K562 (cell line): Measurements from ENCODE around the gene ZCRB1. TPM values are rescaled to one million over a fixed set of nuclear protein-coding genes. Genes with fewer than 3 reads are reported as not detected.

ENCODE experiments used
- ATAC-seq: fragments of 200-7000 bp; cut with Tn5 transposase; 3 replicates; pipeline ENCODE4 v1.9.1; 2020; ENCODE audit warnings: moderate library complexity
- Bru-seq: library from RNA; stranded (reverse); fragments of 400-500 nt; gene quantifications from one replicate; lab custom pipeline; 2021; lab: Mats Ljungman, UMichigan
- BruChase-seq, 2 experiments: library from RNA; stranded (reverse); fragments of 400-500 nt; gene quantifications; one replicate each; lab custom pipeline; 2021; lab: Mats Ljungman, UMichigan
- BruUV-seq: library from RNA; stranded (reverse); fragments of 400-500 nt; replicated peaks from 2 replicates; lab custom pipeline; 2021; lab: Mats Ljungman, UMichigan
- CTCF ChIA-PET: fragments of 300-600 bp; formaldehyde crosslinking; extraction: SDS; loops from one replicate; lab custom pipeline; 2021; ENCODE audit warnings: low intra/inter-chr PET ratio; lab: Yijun Ruan, JAX
- POLR2A ChIA-PET: fragments of 300-600, 350-650 bp; sonication (Branson Sonifier 250); formaldehyde crosslinking; extraction: SDS; loops from one replicate; lab custom pipeline; 2021; ENCODE audit warnings: antibody characterized with exemption, inconsistent platforms; lab: Yijun Ruan, JAX
- DNase-seq, 4 experiments: peaks; one replicate each; pipeline versions ENCODE4 v3.0.0 to v3.0.0-alpha.2; 2011 to 2018; ENCODE audit warnings: low spot score in 3 of 4, mixed read lengths in 3 of 4; ENCODE audit errors: extremely low read depth in 1 of 4
- FAIRE-seq: peaks from 2 replicates; lab custom pipeline; 2011; peaks lifted over from hg19 to GRCh38; lab: Jason Lieb, UNC
- H2AFZ ChIP-seq: 2 replicates; pipeline ENCODE4 v1.6.0; 2011; ENCODE audit warnings: low read depth, low read length, control low read depth, inconsistent platforms
- H3K27ac ChIP-seq: fragments of 200-600 bp; 3 replicates; pipeline ENCODE4 v1.8.0; 2011; ENCODE audit warnings: low read depth, mild to moderate bottlenecking, control low read depth, inconsistent platforms, low read length, moderate library complexity, mixed read lengths; ENCODE audit errors: extremely low read depth
- H3K27me3 ChIP-seq, 2 experiments: fragments of 300-600 bp in 1 of 2; 2 replicates in 1 of 2; 3 replicates in 1 of 2; pipeline versions ENCODE4 v1.6.0 to v1.8.0; 2011; ENCODE audit warnings: inconsistent platforms in 2 of 2, low read length in 2 of 2, mild to moderate bottlenecking in 1 of 2, mixed read lengths in 1 of 2, moderate library complexity in 1 of 2; ENCODE audit not compliant: control insufficient read depth in 2 of 2, insufficient read depth in 2 of 2
- H3K36me3 ChIP-seq: fragments of 300-600 bp; 3 replicates; pipeline ENCODE4 v1.8.0; 2011; ENCODE audit warnings: mild to moderate bottlenecking, low read length, inconsistent platforms; ENCODE audit not compliant: control insufficient read depth, insufficient read depth
- H3K4me1 ChIP-seq, 2 experiments: fragments of 200-600 bp in 1 of 2; replicated peaks in 1 of 2; 2 replicates in 1 of 2; 3 replicates in 1 of 2; pipeline versions ENCODE4 v1.5.1 to v1.8.0; 2011; ENCODE audit warnings: inconsistent platforms in 2 of 2, low read length in 2 of 2, mild to moderate bottlenecking in 1 of 2, mixed read lengths in 1 of 2, moderate library complexity in 1 of 2; ENCODE audit not compliant: control insufficient read depth in 2 of 2, insufficient read depth in 2 of 2
- H3K4me2 ChIP-seq: 2 replicates; pipeline ENCODE4 v1.6.1; 2011; ENCODE audit warnings: low read length, control low read depth, inconsistent platforms, mixed read lengths; ENCODE audit not compliant: insufficient read depth
- H3K4me3 ChIP-seq: fragments of 200-600 bp; sonication (generic), shearing (Covaris generic); 2 replicates; pipeline ENCODE4 v1.5.1; 2016; ENCODE audit warnings: control low read depth, inconsistent platforms
- H3K79me2 ChIP-seq: fragments of 200-600 bp; 3 replicates; pipeline ENCODE4 v1.8.0; 2011; ENCODE audit warnings: low read length, inconsistent platforms; ENCODE audit not compliant: control insufficient read depth, insufficient read depth
- H3K9ac ChIP-seq, 2 experiments: 2 replicates each; pipeline versions ENCODE4 v1.6.0 to v1.6.1; 2011; ENCODE audit warnings: low read depth in 2 of 2, low read length in 2 of 2, control low read depth in 1 of 2, inconsistent platforms in 1 of 2, mild to moderate bottlenecking in 1 of 2, mixed read lengths in 1 of 2; ENCODE audit not compliant: insufficient read depth in 1 of 2
- H3K9me1 ChIP-seq: one replicate; pipeline ENCODE4 v1.6.0; 2011; ENCODE audit warnings: inconsistent platforms, mild to moderate bottlenecking, low read length, moderate library complexity; ENCODE audit not compliant: control insufficient read depth, insufficient read depth
- H3K9me3 ChIP-seq: replicated peaks from 2 replicates; pipeline ENCODE4 v1.5.1; 2011; ENCODE audit warnings: low read depth, low read length, inconsistent platforms; ENCODE audit not compliant: control insufficient read depth, insufficient read depth
- H4K20me1 ChIP-seq: replicated peaks from 2 replicates; pipeline ENCODE4 v1.6.1; 2011; ENCODE audit warnings: low read length, inconsistent platforms, mixed read lengths; ENCODE audit not compliant: control insufficient read depth, insufficient read depth
- ATF7 ChIP-seq: fragments of 450-650 bp; IDR thresholded peaks from 2 replicates; pipeline ENCODE4 v1.7.1; 2014; ENCODE audit warnings: mild to moderate bottlenecking, moderate library complexity
- C11orf30 ChIP-seq: fragments of 450-650 bp; IDR thresholded peaks from 2 replicates; pipeline ENCODE4 v1.6.1; 2016; ENCODE audit warnings: low read depth, mild to moderate bottlenecking
- HCFC1 ChIP-seq: IDR thresholded peaks from 2 replicates; pipeline ENCODE4 v1.6.1; 2012; ENCODE audit warnings: low read depth, low read length, improper control_type of control experiment
- NRF1 ChIP-seq, 2 experiments: fragments of 450-650 bp; IDR thresholded peaks in 1 of 2; conservative IDR thresholded peaks in 1 of 2; 2 replicates each; pipeline ENCODE4 v1.6.1; 2014; ENCODE audit warnings: mild to moderate bottlenecking in 2 of 2
- RBM25 ChIP-seq: fragments of 200-400 bp; formaldehyde crosslinking; IDR thresholded peaks from 2 replicates; pipeline ENCODE4 v1.6.1; 2018; ENCODE audit warnings: low read length, low read depth, moderate library complexity; ENCODE audit not compliant: severe bottlenecking
- SOX6 ChIP-seq: fragments of 450-650 bp; IDR thresholded peaks from 2 replicates; pipeline ENCODE4 v1.6.1; 2014; ENCODE audit warnings: mild to moderate bottlenecking
- TBP ChIP-seq: optimal IDR thresholded peaks from 2 replicates; pipeline ENCODE3; 2011; ENCODE audit warnings: low read depth, low read length, improper control_type of control experiment
- ZFP36 ChIP-seq: fragments of 150-350 bp; IDR thresholded peaks from 2 replicates; pipeline ENCODE4 v1.6.1; 2018; ENCODE audit warnings: low read length, low read depth; ENCODE audit not compliant: partially characterized antibody
- WGBS: fragments of 100-300 bp; shearing (Covaris generic); methylation state at CpG from one replicate; pipeline ENCODE4 v1.1.6; 2016; ENCODE audit warnings: low coverage, mixed read lengths; ENCODE audit not compliant: insufficient coverage; ENCODE audit errors: missing lambda C conversion rate; 5-methylcytosine and 5-hydroxymethylcytosine counted together
- in situ Hi-C: fragments of 300-500 bp; cut with MboI; formaldehyde crosslinking; loops from 4 replicates; pipeline ENCODE4 v1.15.0; 2018; ENCODE audit warnings: inconsistent platforms, mixed read lengths
- intact Hi-C: fragments of 100-400 bp; cut with micrococcal nuclease; formaldehyde crosslinking; loops from 2 replicates; pipeline ENCODE4 v1.14.2; 2022
- long read RNA-seq, 3 experiments: library from polyadenylated mRNA in 2 of 3; library from RNA in 1 of 3; unstranded in 2 of 3; stranded (forward) in 1 of 3; transcript quantifications; one replicate each; pipeline ENCODE4 v2.0.0, GENCODE V29; 2019 to 2022
- polyA minus RNA-seq, 3 experiments: library from RNA; depleted of rRNA, polyadenylated mRNA; stranded (reverse); fragments of >200 nt; gene quantifications; 2 replicates each; pipeline ENCODE4 v1.2.3, GENCODE V29; 2011
- polyA plus RNA-seq, 8 experiments: library from polyadenylated mRNA; depleted of rRNA in 4 of 8; stranded (reverse) in 5 of 8; unstranded in 3 of 8; fragments of >200 nt; fragmentation: Nextera tagmentation in 2 of 8; fragmentation: Illumina TruSeq in 1 of 8; extraction: Ambion mirVana in 2 of 8; extraction: Trizol in 1 of 8; gene quantifications; 2 replicates each; pipeline versions ENCODE4 v1.2.1 to v1.2.3, GENCODE V29; 2011 to 2014; ENCODE audit warnings: inconsistent platforms in 1 of 8, missing spikeins in 1 of 8
- total RNA-seq, 7 experiments: library from RNA; depleted of rRNA in 6 of 7; stranded (reverse); fragments of >200 nt in 6 of 7; fragmentation: Illumina TruSeq in 2 of 7; extraction: Trizol in 2 of 7; gene quantifications; 2 replicates each; pipeline versions ENCODE4 v1.2.1 to v1.2.3, GENCODE V29; 2011 to 2021; ENCODE audit warnings: low replicate concordance in 1 of 7
- TF ChIP-seq, protein P1 (sequence below): fragments of 450-650 bp; IDR thresholded peaks from 2 replicates; pipeline ENCODE4 v1.7.1; 2018; ENCODE audit warnings: mild to moderate bottlenecking, low read depth; ENCODE audit not compliant: partially characterized antibody
- TF ChIP-seq, protein P2 (sequence below): sonication (generic); formaldehyde crosslinking; IDR thresholded peaks from 2 replicates; pipeline ENCODE4 v1.9.0; 2022; ENCODE audit warnings: mild to moderate bottlenecking, missing genetic modification reagents

Gene ZCRB1, protein sequence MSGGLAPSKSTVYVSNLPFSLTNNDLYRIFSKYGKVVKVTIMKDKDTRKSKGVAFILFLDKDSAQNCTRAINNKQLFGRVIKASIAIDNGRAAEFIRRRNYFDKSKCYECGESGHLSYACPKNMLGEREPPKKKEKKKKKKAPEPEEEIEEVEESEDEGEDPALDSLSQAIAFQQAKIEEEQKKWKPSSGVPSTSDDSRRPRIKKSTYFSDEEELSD
- 10.0 and 10.6 TPM in 2 replicates for total RNA-seq (2011; cell fraction: chromatin; rRNA removed; ENCODE audit: low replicate concordance)
- total RNA-seq (2011; cell fraction: nucleolus; rRNA removed): 13.5 and 21.8 TPM in 2 replicates
- total RNA-seq (2011; cell fraction: nucleoplasm; rRNA removed): 12.1 and 13.6 TPM in 2 replicates
- total RNA-seq (2014; rRNA removed) (36.0 and 46.5 TPM in 2 replicates), total RNA-seq (2014; rRNA removed; fragmentation: Illumina TruSeq; extraction: Trizol) (51.0 and 64.9 TPM in 2 replicates), total RNA-seq (2015; rRNA removed; fragmentation: Illumina TruSeq; extraction: Trizol) (57.6 and 66.2 TPM in 2 replicates), total RNA-seq (2021) (46.6 and 48.9 TPM in 2 replicates), polyA plus RNA-seq (2011; rRNA removed) (33.4 and 36.0 TPM in 2 replicates), polyA plus RNA-seq (2014; fragmentation: Illumina TruSeq; extraction: Trizol) (76.9 and 102 TPM in 2 replicates), polyA plus RNA-seq (2014; fragmentation: Nextera tagmentation; extraction: Ambion mirVana) (10 to 100 TPM; 60.1 to 65.9 TPM), polyA plus RNA-seq (2014; rRNA removed) (42.4 and 48.5 TPM in 2 replicates), polyA minus RNA-seq (2011; rRNA and poly(A)+ RNA removed) (22.9 and 28.4 TPM in 2 replicates), Bru-seq, nascent RNA (percentile 77 among the genes with signal in this experiment), BruChase-seq, experiment 1, labeled RNA remaining after a 2-hour chase (percentile 81 among the genes with signal in this experiment), BruChase-seq, experiment 2, labeled RNA remaining after a 6-hour chase (percentile 83 among the genes with signal in this experiment)
- 11.8 and 16.9 TPM in 2 replicates for polyA plus RNA-seq (2011; cell fraction: cytosol; rRNA removed)
- 21.2 and 28.0 TPM in 2 replicates for polyA plus RNA-seq (2011; cell fraction: nucleus; rRNA removed)
- 74.0 and 74.2 TPM in 2 replicates for polyA plus RNA-seq (2012)
- polyA minus RNA-seq (2011; cell fraction: cytosol; rRNA and poly(A)+ RNA removed): 13.4 and 25.2 TPM in 2 replicates
- 27.6 and 32.0 TPM in 2 replicates for polyA minus RNA-seq (2011; cell fraction: nucleus; rRNA and poly(A)+ RNA removed)
- long read RNA-seq, experiment 1, transcript ZCRB1-201 (8 exons, 1,827 nt): major isoform, 51 of 156 reads
- long read RNA-seq, experiment 1, partial matches to known transcripts: 102 of 156 reads
- long read RNA-seq, experiment 1, other reads (novel, unspliced or antisense): 3 of 156 reads
- long read RNA-seq, experiment 2, transcript ZCRB1-201 (8 exons, 1,827 nt): major isoform, 18 of 38 reads
- long read RNA-seq, experiment 2, partial matches to known transcripts: 9 of 38 reads
- long read RNA-seq, experiment 2, other reads (novel, unspliced or antisense): 11 of 38 reads
- long read RNA-seq, experiment 3, transcript ZCRB1-201 (8 exons, 1,827 nt): major isoform, 13 of 75 reads
- long read RNA-seq, experiment 3, partial matches to known transcripts: 61 of 75 reads
- long read RNA-seq, experiment 3, other reads (novel, unspliced or antisense): 1 of 75 reads

DNA sequence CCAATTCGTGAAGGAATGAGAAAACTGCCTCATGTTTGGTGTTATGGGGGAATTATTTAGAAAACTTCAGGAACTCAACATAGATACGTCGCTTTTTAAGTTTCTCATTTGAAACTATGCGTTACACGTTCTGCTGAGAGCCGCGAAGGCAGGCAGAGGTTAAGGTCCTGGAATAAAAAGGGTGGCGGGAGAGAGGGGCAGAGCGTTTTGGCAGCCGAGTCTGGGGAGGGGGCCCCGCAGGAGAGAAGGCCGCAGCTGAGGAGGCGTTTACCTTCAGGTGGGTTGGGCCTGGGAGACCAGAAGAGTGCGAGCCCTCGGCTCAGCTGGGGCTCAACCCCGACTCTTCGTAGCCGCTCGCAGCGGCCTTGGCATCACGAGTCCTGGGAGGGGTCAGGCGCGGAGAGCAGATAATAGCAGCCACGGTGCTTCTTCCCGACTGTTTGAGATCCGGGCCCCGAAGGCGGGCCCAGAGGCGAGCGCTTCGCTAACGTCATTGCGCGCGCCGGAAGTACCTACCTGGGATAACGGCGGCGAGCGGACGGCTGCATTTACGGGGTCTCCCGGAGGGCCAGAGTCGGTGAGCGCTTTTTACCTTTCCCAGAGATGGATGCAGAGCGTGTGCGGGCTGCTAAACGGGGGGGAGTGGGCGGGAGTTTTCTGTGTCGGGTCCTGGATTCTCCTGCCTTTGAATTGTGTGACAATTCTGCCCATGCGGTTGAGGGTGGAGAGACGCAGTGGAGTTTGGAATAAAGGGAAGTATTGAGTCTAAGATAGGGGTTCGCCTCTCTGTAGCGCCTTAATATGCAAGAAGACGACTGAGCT, at the start of gene ZCRB1, which contains the start of gene PPHLN1:
Gene ZCRB1 (minus strand): TSS at position 442 of the 822 bp plus-strand sequence. CDS start 1,992 bp downstream, outside the sequence.
Gene PPHLN1 (plus strand): TSS at position 515 of the 822 bp plus-strand sequence. CDS start 9,736 bp downstream, outside the sequence.
- in situ Hi-C loops: loop anchor here (5.0 kb wide), 1 partner anchor 194 kb away; no protein-coding TSS in a partner anchor
- DNase-seq (peak; percentile 80 to 92 (median 85)), FAIRE-seq (peak; percentile 84), ATAC-seq (peak; percentile 94)
- intact Hi-C loops: loop anchor here (2.0 to 5.0 kb wide), 3 partner anchors 87 to 289 kb away; partner anchors contain the start of genes GXYLT1 and YAF2
- 2% methylated on average over 48 of the region's 55 CpGs for WGBS
- H3K27ac ChIP-seq: peak within 1 kb of the TSS; percentile 84
- H3K4me2 ChIP-seq: peak within 1 kb of the TSS; percentile 90
- ChIA-PET CTCF (interaction anchor here (0.6 kb wide), 1 partner anchor 196 kb away, joined by 3 read pairs; no protein-coding TSS in a partner anchor), POLR2A (interaction anchor here (0.7 to 2.2 kb wide), 3 partner anchors 10 to 18 kb away, joined by 3 to 8 read pairs (median 3); no protein-coding TSS in a partner anchor)
- H3K9me3 ChIP-seq: no peaks in the 10 kb centered on the region
- peak within 1 kb of the TSS; percentile 93 for H2AFZ ChIP-seq
- H3K4me3 ChIP-seq: peak within 1 kb of the TSS; percentile 78
- peaks cover 9 to 10% of the 10 kb centered on the region in 2 experiments for H3K4me1 ChIP-seq
- H3K79me2 ChIP-seq: peaks cover 62% of the 10 kb centered on the region
- H4K20me1 ChIP-seq: no peaks in the 10 kb centered on the region; the same call in 1 of the 2 replicates
- no peaks in the 10 kb centered on the region for H3K9me1 ChIP-seq
- H3K36me3 ChIP-seq: peaks cover 17% of the 10 kb centered on the region
- BruUV-seq: TSS peak; percentile 64
- no peaks in the 10 kb centered on the region for H3K27me3 ChIP-seq
- peak within 1 kb of the TSS; percentile 90 to 96 for H3K9ac ChIP-seq
- TF ChIP-seq ZFP36: peak; percentile 16
- TF ChIP-seq ATF7: peak; percentile 70
- TF ChIP-seq SOX6: peak; percentile 53
- peak; percentile 92 for TF ChIP-seq C11orf30
- peak; percentile 77 for TF ChIP-seq TBP
- TF ChIP-seq RBM25: no peak
- 0 out of 4 replicates have a peak, but pooled peaks have one; percentile 25 to 27 for TF ChIP-seq NRF1 (conservative IDR thresholded peaks at IDR 0.05 in 1 of 2, IDR thresholded peaks at IDR 0.05 in 1 of 2)
- TF ChIP-seq, protein P1, sequence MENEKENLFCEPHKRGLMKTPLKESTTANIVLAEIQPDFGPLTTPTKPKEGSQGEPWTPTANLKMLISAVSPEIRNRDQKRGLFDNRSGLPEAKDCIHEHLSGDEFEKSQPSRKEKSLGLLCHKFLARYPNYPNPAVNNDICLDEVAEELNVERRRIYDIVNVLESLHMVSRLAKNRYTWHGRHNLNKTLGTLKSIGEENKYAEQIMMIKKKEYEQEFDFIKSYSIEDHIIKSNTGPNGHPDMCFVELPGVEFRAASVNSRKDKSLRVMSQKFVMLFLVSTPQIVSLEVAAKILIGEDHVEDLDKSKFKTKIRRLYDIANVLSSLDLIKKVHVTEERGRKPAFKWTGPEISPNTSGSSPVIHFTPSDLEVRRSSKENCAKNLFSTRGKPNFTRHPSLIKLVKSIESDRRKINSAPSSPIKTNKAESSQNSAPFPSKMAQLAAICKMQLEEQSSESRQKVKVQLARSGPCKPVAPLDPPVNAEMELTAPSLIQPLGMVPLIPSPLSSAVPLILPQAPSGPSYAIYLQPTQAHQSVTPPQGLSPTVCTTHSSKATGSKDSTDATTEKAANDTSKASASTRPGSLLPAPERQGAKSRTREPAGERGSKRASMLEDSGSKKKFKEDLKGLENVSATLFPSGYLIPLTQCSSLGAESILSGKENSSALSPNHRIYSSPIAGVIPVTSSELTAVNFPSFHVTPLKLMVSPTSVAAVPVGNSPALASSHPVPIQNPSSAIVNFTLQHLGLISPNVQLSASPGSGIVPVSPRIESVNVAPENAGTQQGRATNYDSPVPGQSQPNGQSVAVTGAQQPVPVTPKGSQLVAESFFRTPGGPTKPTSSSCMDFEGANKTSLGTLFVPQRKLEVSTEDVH: peak; percentile 83
- TF ChIP-seq HCFC1: peak; percentile 78
- TF ChIP-seq, protein P2, sequence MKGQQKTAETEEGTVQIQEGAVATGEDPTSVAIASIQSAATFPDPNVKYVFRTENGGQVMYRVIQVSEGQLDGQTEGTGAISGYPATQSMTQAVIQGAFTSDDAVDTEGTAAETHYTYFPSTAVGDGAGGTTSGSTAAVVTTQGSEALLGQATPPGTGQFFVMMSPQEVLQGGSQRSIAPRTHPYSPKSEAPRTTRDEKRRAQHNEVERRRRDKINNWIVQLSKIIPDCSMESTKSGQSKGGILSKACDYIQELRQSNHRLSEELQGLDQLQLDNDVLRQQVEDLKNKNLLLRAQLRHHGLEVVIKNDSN (CRISPR knock-in tag): 0 out of 2 replicates have a peak, but pooled peaks have one; percentile 17
